Measurements from ENCODE around the gene RPL9.

DNA sequence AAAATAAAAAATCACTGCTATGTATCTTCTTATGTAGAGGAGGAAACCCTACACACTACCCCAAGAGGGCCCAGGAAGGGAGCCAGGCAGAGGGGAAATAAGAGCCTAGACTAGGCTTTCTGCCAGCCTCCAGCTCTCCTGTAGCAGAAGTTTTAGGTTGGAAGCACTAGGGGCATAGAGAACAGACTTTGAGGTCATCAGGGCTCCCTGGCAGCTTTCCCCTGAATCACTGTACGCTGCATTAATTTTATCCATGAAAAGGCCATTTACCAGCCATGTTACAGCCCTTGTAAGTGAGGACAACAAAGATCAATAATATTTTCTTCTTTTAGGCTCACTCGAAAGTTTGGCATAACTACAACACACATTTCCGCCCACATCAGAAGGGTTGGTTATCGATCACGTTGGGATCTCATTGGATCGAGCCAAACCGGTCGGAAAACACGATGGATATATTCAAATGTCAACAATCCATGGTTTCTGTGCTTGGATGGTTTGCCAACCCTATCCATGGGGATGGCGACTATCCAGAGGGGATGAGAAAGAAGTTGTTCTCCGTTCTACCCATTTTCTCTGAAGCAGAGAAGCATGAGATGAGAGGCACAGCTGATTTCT is 24.7 kb downstream of the RPL9 start:
- TF ChIP-seq ZNF274 (IDR thresholded peaks at IDR 0.05; ENCODE audit: low read depth, low read length) (no peak), SUZ12 (IDR thresholded peaks at IDR 0.05; ENCODE audit: extremely low read depth, insufficient read depth, insufficient read length) (no peak), YY1 (IDR thresholded peaks at IDR 0.05; ENCODE audit: insufficient read depth, insufficient read length) (no peak)

Data from NT2/D1 (cell line).